Immature natural killer cell (primary cell): ENCODE data around the gene DGKG. TPM values are rescaled to one million over a fixed set of nuclear protein-coding genes. Genes with fewer than 3 reads are reported as not detected.

Experiments
- DNase-seq, 3 donors: peaks; one replicate each; pipeline ENCODE4 v3.0.0; 2022; ENCODE audit warnings: mixed read lengths in 1 of 3
- H3K27ac Mint-ChIP-seq, 6 donors: one replicate each; pipeline ENCODE4 v1.8.0; 2020; ENCODE audit warnings: mixed read lengths in 6 of 6, mild to moderate bottlenecking in 5 of 6, inconsistent platforms in 4 of 6, moderate library complexity in 3 of 6
- H3K27me3 Mint-ChIP-seq, 3 donors: one replicate each; pipeline ENCODE4 v1.8.0; 2020 to 2021; ENCODE audit warnings: low read depth in 3 of 3, mild to moderate bottlenecking in 3 of 3, mixed read lengths in 3 of 3, moderate library complexity in 3 of 3, inconsistent platforms in 1 of 3
- H3K36me3 Mint-ChIP-seq, 3 donors: one replicate each; pipeline ENCODE4 v1.8.0; 2020; ENCODE audit warnings: mixed read lengths in 3 of 3, inconsistent platforms in 2 of 3, mild to moderate bottlenecking in 2 of 3
- H3K4me1 Mint-ChIP-seq, 2 donors: one replicate each; pipeline ENCODE4 v1.8.0; 2020; ENCODE audit warnings: inconsistent platforms in 2 of 2, mild to moderate bottlenecking in 2 of 2, mixed read lengths in 2 of 2, moderate library complexity in 1 of 2
- H3K4me3 Mint-ChIP-seq, 5 donors: one replicate each; pipeline ENCODE4 v1.8.0; 2020; ENCODE audit warnings: mild to moderate bottlenecking in 5 of 5, mixed read lengths in 5 of 5, inconsistent platforms in 3 of 5, moderate library complexity in 3 of 5
- H3K9me3 Mint-ChIP-seq, 6 donors: one replicate each; pipeline ENCODE4 v1.8.0; 2020; ENCODE audit warnings: mild to moderate bottlenecking in 6 of 6, mixed read lengths in 6 of 6, inconsistent platforms in 4 of 6, moderate library complexity in 3 of 6
- polyA plus RNA-seq, 3 donors: library from polyadenylated mRNA; unstranded; fragments of 300-500 nt; fragmentation: Illumina TruSeq; gene quantifications; one replicate each; pipeline ENCODE4 v1.2.3, GENCODE V29; 2021

The DGKG gene
- polyA plus RNA-seq, 3 donors from 2014 or later = 0.07 to 0.86 TPM; not detected in 1

GRCh38 chr3:186180151-186180550 is 181.9 kb downstream of the DGKG start:
- H3K27ac Mint-ChIP-seq = peak overlapping the region in 5 of 6 donors; percentile 8 to 73 (median 41)
- no peaks in the 10 kb centered on the region for H3K9me3 Mint-ChIP-seq
- H3K4me1 Mint-ChIP-seq = peaks cover 35 to 36% of the 10 kb centered on the region in 2 donors
- H3K36me3 Mint-ChIP-seq = no peaks in the 10 kb centered on the region
- peaks cover 0 to 6% (median 0%) of the 10 kb centered on the region in 3 donors for H3K27me3 Mint-ChIP-seq
- peak overlapping the region in 3 of 5 donors; percentile 33 to 60 (median 40) for H3K4me3 Mint-ChIP-seq
- DNase-seq = peak; percentile 10 to 22 (median 21)

GRCh38 chr3:186178412-186178811 is 183.6 kb downstream of the DGKG start:
- no peak overlapping the region for H3K4me3 Mint-ChIP-seq
- H3K9me3 Mint-ChIP-seq = no peaks in the 10 kb centered on the region
- peaks cover 22 to 27% of the 10 kb centered on the region in 2 donors for H3K4me1 Mint-ChIP-seq
- H3K36me3 Mint-ChIP-seq = no peaks in the 10 kb centered on the region
- H3K27ac Mint-ChIP-seq = no peak overlapping the region
- DNase-seq = no peak
- H3K27me3 Mint-ChIP-seq = peaks cover 0 to 3% (median 2%) of the 10 kb centered on the region in 3 donors

GRCh38 chr3:186176373-186176990 is 185.6 kb downstream of the DGKG start:
- no peak for DNase-seq
- peaks cover 0 to 3% (median 3%) of the 10 kb centered on the region in 3 donors for H3K27me3 Mint-ChIP-seq
- H3K36me3 Mint-ChIP-seq = no peaks in the 10 kb centered on the region
- no peak overlapping the region for H3K27ac Mint-ChIP-seq
- H3K4me1 Mint-ChIP-seq = peaks cover 21 to 22% of the 10 kb centered on the region in 2 donors
- H3K4me3 Mint-ChIP-seq = no peak overlapping the region
- no peaks in the 10 kb centered on the region for H3K9me3 Mint-ChIP-seq

- Mint-ChIP-seq H3K27me3 (peaks cover 0 to 3% (median 3%) of the 10 kb centered on the region in 3 donors), H3K36me3 (no peaks in the 10 kb centered on the region), H3K4me1 (peaks cover 0 to 4% of the 10 kb centered on the region in 2 donors), H3K27ac (no peak overlapping the region), H3K4me3 (no peak overlapping the region), H3K9me3 (no peaks in the 10 kb centered on the region)
- no peak for DNase-seq
These were observed 188.7 kb downstream of the DGKG start for GRCh38 chr3:186173224-186173815.

- no peak for DNase-seq
- H3K27me3 Mint-ChIP-seq = peaks cover 0 to 3% (median 3%) of the 10 kb centered on the region in 3 donors
- H3K36me3 Mint-ChIP-seq = no peaks in the 10 kb centered on the region
- no peak overlapping the region for H3K27ac Mint-ChIP-seq
- H3K4me1 Mint-ChIP-seq = peaks cover 0 to 4% of the 10 kb centered on the region in 2 donors
- H3K9me3 Mint-ChIP-seq = no peaks in the 10 kb centered on the region
- no peak overlapping the region for H3K4me3 Mint-ChIP-seq
These were observed 189.7 kb downstream of the DGKG start for GRCh38 chr3:186172353-186172752.

GRCh38 chr3:186171521-186171920 is 190.5 kb downstream of the DGKG start:
- Mint-ChIP-seq H3K36me3 (no peaks in the 10 kb centered on the region), H3K4me3 (no peak overlapping the region), H3K4me1 (peaks cover 0 to 4% of the 10 kb centered on the region in 2 donors), H3K27ac (no peak overlapping the region), H3K9me3 (no peaks in the 10 kb centered on the region), H3K27me3 (peaks cover 0 to 3% (median 0%) of the 10 kb centered on the region in 3 donors)
- no peak for DNase-seq

- Mint-ChIP-seq H3K4me3 (no peak overlapping the region), H3K36me3 (no peaks in the 10 kb centered on the region), H3K9me3 (no peaks in the 10 kb centered on the region), H3K27ac (no peak overlapping the region), H3K27me3 (peaks cover 0 to 7% (median 0%) of the 10 kb centered on the region in 3 donors), H3K4me1 (peaks cover 0 to 4% of the 10 kb centered on the region in 2 donors)
- DNase-seq = no peak
These were observed 191.5 kb downstream of the DGKG start for GRCh38 chr3:186170516-186170915.

GRCh38 chr3:186169379-186169778 is 192.7 kb downstream of the DGKG start:
- Mint-ChIP-seq H3K4me3 (no peak overlapping the region), H3K27ac (no peak overlapping the region), H3K36me3 (no peaks in the 10 kb centered on the region)

GRCh38 chr3:186168976-186169375 is 193.1 kb downstream of the DGKG start:
- no peak for DNase-seq
- Mint-ChIP-seq H3K27me3 (peaks cover 0 to 5% (median 2%) of the 10 kb centered on the region in 3 donors), H3K36me3 (no peaks in the 10 kb centered on the region), H3K9me3 (no peaks in the 10 kb centered on the region), H3K27ac (no peak overlapping the region), H3K4me1 (peaks cover 0 to 4% of the 10 kb centered on the region in 2 donors), H3K4me3 (no peak overlapping the region)

More at GRCh38 chr3:186169379-186169778, 192.7 kb downstream of the DGKG start:
- no peak for DNase-seq
- H3K9me3 Mint-ChIP-seq = no peaks in the 10 kb centered on the region
- peaks cover 0 to 7% (median 2%) of the 10 kb centered on the region in 3 donors for H3K27me3 Mint-ChIP-seq
- peaks cover 0 to 4% of the 10 kb centered on the region in 2 donors for H3K4me1 Mint-ChIP-seq

- Mint-ChIP-seq H3K27ac (no peak overlapping the region), H3K4me1 (peaks cover 0 to 4% of the 10 kb centered on the region in 2 donors), H3K4me3 (no peak overlapping the region), H3K27me3 (peaks cover 0 to 5% (median 2%) of the 10 kb centered on the region in 3 donors), H3K36me3 (no peaks in the 10 kb centered on the region), H3K9me3 (no peaks in the 10 kb centered on the region)
- DNase-seq = no peak
These were observed 194.2 kb downstream of the DGKG start for GRCh38 chr3:186167646-186168395.

GRCh38 chr3:186166491-186167288 is 195.3 kb downstream of the DGKG start:
- H3K27ac Mint-ChIP-seq = no peak overlapping the region
- peaks cover 0 to 4% of the 10 kb centered on the region in 2 donors for H3K4me1 Mint-ChIP-seq
- H3K36me3 Mint-ChIP-seq = no peaks in the 10 kb centered on the region
- H3K27me3 Mint-ChIP-seq = peaks cover 0 to 3% (median 2%) of the 10 kb centered on the region in 3 donors
- no peak overlapping the region for H3K4me3 Mint-ChIP-seq
- no peaks in the 10 kb centered on the region for H3K9me3 Mint-ChIP-seq
- no peak for DNase-seq

- H3K4me3 Mint-ChIP-seq = no peak overlapping the region
- DNase-seq = no peak
- no peaks in the 10 kb centered on the region for H3K9me3 Mint-ChIP-seq
- H3K4me1 Mint-ChIP-seq = peaks cover 0 to 4% of the 10 kb centered on the region in 2 donors
- no peak overlapping the region for H3K27ac Mint-ChIP-seq
- no peaks in the 10 kb centered on the region for H3K36me3 Mint-ChIP-seq
- H3K27me3 Mint-ChIP-seq = peaks cover 0 to 3% (median 2%) of the 10 kb centered on the region in 3 donors
These were observed 196.0 kb downstream of the DGKG start for GRCh38 chr3:186166036-186166435.

- Mint-ChIP-seq H3K27ac (no peak overlapping the region), H3K27me3 (peaks cover 0 to 3% (median 2%) of the 10 kb centered on the region in 3 donors), H3K4me3 (no peak overlapping the region), H3K9me3 (no peaks in the 10 kb centered on the region), H3K36me3 (no peaks in the 10 kb centered on the region), H3K4me1 (peaks cover 0 to under 1% of the 10 kb centered on the region in 2 donors)
- DNase-seq = no peak
These were observed 196.7 kb downstream of the DGKG start for GRCh38 chr3:186165331-186165730.
